Kidney (tissue), 14 donors: ENCODE data around the gene ALKBH3. TPM values are rescaled to one million over a fixed set of nuclear protein-coding genes. Genes with fewer than 3 reads are reported as not detected.

Experiments
- DNase-seq, 5 donors: peaks; one replicate each; pipeline ENCODE4 v3.0.0-alpha.2; 2013 to 2020
- FAIRE-seq: peaks from 2 replicates; lab custom pipeline; 2012; peaks lifted over from hg19 to GRCh38; lab: Jason Lieb, UNC
- H3K27ac ChIP-seq, 2 donors: one replicate each; pipeline ENCODE4 v1.7.0; 2013; ENCODE audit warnings: low read depth in 2 of 2, low read length in 2 of 2, inconsistent platforms in 1 of 2
- H3K27me3 ChIP-seq: one replicate; pipeline ENCODE4 v1.7.1; 2013; ENCODE audit warnings: low read length, inconsistent platforms; ENCODE audit not compliant: control insufficient read depth, insufficient read depth
- H3K36me3 ChIP-seq, 3 donors: one replicate each; pipeline versions ENCODE4 v1.7.0 to v1.7.1; 2013; ENCODE audit warnings: low read length in 3 of 3, control low read depth in 1 of 3, inconsistent platforms in 1 of 3; ENCODE audit not compliant: insufficient read depth in 3 of 3, control insufficient read depth in 2 of 3
- H3K4me1 ChIP-seq, 3 donors: one replicate each; pipeline versions ENCODE4 v1.7.0 to v1.7.1; 2013; ENCODE audit warnings: low read length in 3 of 3, inconsistent platforms in 1 of 3, low read depth in 1 of 3; ENCODE audit not compliant: control insufficient read depth in 2 of 3, insufficient read depth in 2 of 3
- H3K4me3 ChIP-seq, 3 donors: one replicate each; pipeline versions ENCODE4 v1.7.0 to v1.8.1; 2013; ENCODE audit warnings: low read length in 3 of 3, control low read depth in 1 of 3, inconsistent platforms in 1 of 3
- H3K9ac ChIP-seq, 3 donors: one replicate each; pipeline versions ENCODE4 v1.7.0 to v1.7.1; 2013; ENCODE audit warnings: low read length in 3 of 3, control low read depth in 1 of 3, inconsistent platforms in 1 of 3
- H3K9me3 ChIP-seq, 3 donors: one replicate each; pipeline versions ENCODE4 v1.7.0 to v1.7.1; 2013; ENCODE audit warnings: low read length in 3 of 3, control low read depth in 1 of 3, inconsistent platforms in 1 of 3; ENCODE audit not compliant: control insufficient read depth in 2 of 3, insufficient read depth in 1 of 3
- CTCF ChIP-seq: IDR thresholded peaks from 3 replicates; pipeline ENCODE4 v1.5.1; 2012; ENCODE audit warnings: mild to moderate bottlenecking, moderate library complexity, borderline replicate concordance; ENCODE audit not compliant: insufficient read depth; ENCODE audit errors: extremely low read depth
- intact Hi-C: fragments of 100-400 bp; cut with DNase I; formaldehyde crosslinking; loops from one replicate; pipeline ENCODE4 v1.11.1; 2022
- polyA plus RNA-seq: library from polyadenylated mRNA; stranded (reverse); fragments of 350-450 nt; fragmentation: Illumina TruSeq; extraction: RNeasy Lipid Tissue Mini Kit (QIAGEN cat#74804); gene quantifications from one replicate; pipeline ENCODE4 v1.2.3, GENCODE V29; 2014; ENCODE audit warnings: low read depth, low replicate concordance; ENCODE audit not compliant: insufficient read depth
- total RNA-seq: library from RNA; stranded (reverse); fragmentation: NEBNext Ultra II Directional; extraction: Animal tissue kit (Norgen Biotek cat#: 25700); gene quantifications from one replicate; pipeline ENCODE4 v1.2.1, GENCODE V29; 2021
- donor health status: control.
- donor health status: control.
- donor health status: control.
- donor health status: control.
- donor health status: control.
- donor health status: DM: yes; HTN: yes; CAD: no.
- donor health status: Normal renal cell carcinoma (clear cell type).

ALKBH3 gene
- total and polyA plus RNA-seq, 2 donors from 2014 or later, result 23.8 to 49.0 TPM

- no peaks in the 10 kb centered on the region for H3K27me3 ChIP-seq
These were observed 73.6 kb downstream of the ALKBH3 start for GRCh38 chr11:43954241-43954640.

GRCh38 chr11:43955381-43956118 is 74.9 kb downstream of the ALKBH3 start:
- no peak overlapping the region for H3K4me3 ChIP-seq
- H3K9ac ChIP-seq, result no peak overlapping the region
- H3K27ac ChIP-seq, result no peak overlapping the region
- TF ChIP-seq CTCF, result no peak
- no peaks in the 10 kb centered on the region for H3K36me3 ChIP-seq
- DNase-seq, result no peak
- no peak for FAIRE-seq
- intact Hi-C loops, result no loop called here
- no peaks in the 10 kb centered on the region for H3K27me3 ChIP-seq
- no peaks in the 10 kb centered on the region for H3K9me3 ChIP-seq
- H3K4me1 ChIP-seq, result no peaks in the 10 kb centered on the region

More at GRCh38 chr11:43954241-43954640, 73.6 kb downstream of the ALKBH3 start:
- H3K36me3 ChIP-seq, result no peaks in the 10 kb centered on the region
- FAIRE-seq, result no peak
- no peak for TF ChIP-seq CTCF
- no peaks in the 10 kb centered on the region for H3K4me1 ChIP-seq
- H3K9me3 ChIP-seq, result no peaks in the 10 kb centered on the region
- H3K9ac ChIP-seq, result no peak overlapping the region
- H3K4me3 ChIP-seq, result no peak overlapping the region
- no peak overlapping the region for H3K27ac ChIP-seq
- DNase-seq, result no peak
- intact Hi-C loops, result no loop called here

GRCh38 chr11:43957571-43957970 is 76.9 kb downstream of the ALKBH3 start:
- no peak for FAIRE-seq

More at GRCh38 chr11:43957571-43957970, 76.9 kb downstream of the ALKBH3 start:
- Histone ChIP-seq H3K36me3 (no peaks in the 10 kb centered on the region), H3K4me1 (no peaks in the 10 kb centered on the region), H3K27ac (no peak overlapping the region), H3K4me3 (no peak overlapping the region), H3K9me3 (no peaks in the 10 kb centered on the region), H3K9ac (no peak overlapping the region), H3K27me3 (no peaks in the 10 kb centered on the region)
- TF ChIP-seq CTCF, result no peak
- intact Hi-C loops, result no loop called here
- peak in 1 of 5 donors; percentile 37 for DNase-seq
